Activated naive CD4-positive, alpha-beta T cell (primary cell): ENCODE measurements around the gene GGCX.
"Not testable (repeated sequence)": the region's sequence is repeated elsewhere in the genome, so short reads cannot be mapped to it uniquely, and the experiment has no call there.

ENCODE experiments used
- DNase-seq, 4 experiments: peaks; one replicate each; lab custom pipeline; 2025; lab: John Stamatoyannopoulos, UW

Gene GGCX

GRCh38 chr2:85561280-85562212, at the start of gene GGCX:
TSS of gene GGCX (minus strand) at chr2:85561493. CDS start at chr2:85561428, 65 bp downstream.
- DNase-seq: peak; percentile 85 to 93 (median 90)

- no peak for DNase-seq
Observed at GRCh38 chr2:85607268-85608215, 46.2 kb upstream of the GGCX start.

DNA sequence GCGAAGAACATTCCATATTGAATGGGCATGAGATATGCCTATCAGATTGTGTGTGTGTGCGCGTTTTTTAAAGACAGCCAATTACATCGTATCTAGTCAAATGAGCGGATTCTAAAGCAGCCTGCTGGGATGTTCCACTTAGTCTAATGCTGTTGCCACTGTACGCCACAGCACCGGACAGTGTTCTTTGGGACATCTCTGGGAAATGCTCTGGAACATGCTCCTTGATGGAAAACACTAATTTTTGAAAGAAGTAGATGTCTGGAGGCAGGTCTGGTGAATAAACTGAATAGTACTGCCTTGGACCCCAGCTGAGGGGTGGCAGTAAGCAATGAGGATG, 44.8 kb upstream of the GGCX start:
- DNase-seq: no peak

- no peak for DNase-seq
Observed at GRCh38 chr2:85605406-85606115, 44.3 kb upstream of the GGCX start.

GRCh38 chr2:85604568-85605339, 43.5 kb upstream of the GGCX start:
- DNase-seq: no peak

- DNase-seq: not testable (repeated sequence)
Observed at GRCh38 chr2:85604133-85604444, 42.8 kb upstream of the GGCX start.

GRCh38 chr2:85602476-85603234, 41.4 kb upstream of the GGCX start, which contains the start of gene TMEM150A:
TSS of gene TMEM150A (minus strand) at chr2:85602698. CDS start at chr2:85601948, 750 bp downstream.
- peak; percentile 51 to 85 (median 66) for DNase-seq

GRCh38 chr2:85601771-85602475, 40.6 kb upstream of the GGCX start:
- peak in 1 of 4 experiments; percentile 33 for DNase-seq

- DNase-seq: no peak
Observed at GRCh38 chr2:85600951-85601770, 39.9 kb upstream of the GGCX start.

- no peak for DNase-seq
Observed at GRCh38 chr2:85600235-85600575, 38.9 kb upstream of the GGCX start.

GRCh38 chr2:85599468-85600234, 38.4 kb upstream of the GGCX start:
- DNase-seq: no peak

DNA sequence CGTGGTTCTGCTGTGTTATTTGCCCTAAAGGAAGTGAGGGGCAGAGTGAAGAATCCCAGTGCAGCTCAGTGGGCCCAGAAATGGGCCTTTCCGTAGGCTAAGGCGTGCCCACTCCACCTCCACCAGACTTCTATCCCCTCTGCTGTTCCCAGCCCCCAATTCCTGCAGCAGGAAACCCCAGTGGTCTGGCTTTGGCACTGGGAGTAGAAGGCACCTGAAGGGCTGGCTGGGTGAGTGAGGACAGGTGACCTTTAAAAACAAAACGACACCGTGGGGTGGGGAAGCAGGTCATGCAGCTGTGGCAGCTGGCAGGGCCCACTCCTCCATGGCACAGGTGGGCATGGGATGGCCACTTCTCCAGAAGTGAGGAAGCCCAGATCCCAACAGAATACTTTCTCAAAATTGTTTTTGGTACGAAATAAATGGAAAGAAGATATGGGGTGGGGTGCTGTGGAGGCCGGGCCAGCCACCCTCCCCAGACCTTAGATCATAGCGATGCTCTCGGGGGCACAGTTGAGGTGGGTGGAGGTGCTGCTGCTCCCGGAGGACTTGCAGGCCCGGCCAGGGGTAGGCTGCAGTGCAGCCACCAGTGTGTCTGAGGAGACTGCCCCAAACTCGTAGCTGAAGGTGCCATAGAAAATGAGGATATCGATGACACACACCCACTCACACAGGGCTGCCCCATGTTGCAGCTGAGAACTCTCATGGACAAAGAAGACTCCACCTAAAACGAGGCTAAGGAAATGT, 37.5 kb upstream of the GGCX start:
- DNase-seq: no peak

DNA sequence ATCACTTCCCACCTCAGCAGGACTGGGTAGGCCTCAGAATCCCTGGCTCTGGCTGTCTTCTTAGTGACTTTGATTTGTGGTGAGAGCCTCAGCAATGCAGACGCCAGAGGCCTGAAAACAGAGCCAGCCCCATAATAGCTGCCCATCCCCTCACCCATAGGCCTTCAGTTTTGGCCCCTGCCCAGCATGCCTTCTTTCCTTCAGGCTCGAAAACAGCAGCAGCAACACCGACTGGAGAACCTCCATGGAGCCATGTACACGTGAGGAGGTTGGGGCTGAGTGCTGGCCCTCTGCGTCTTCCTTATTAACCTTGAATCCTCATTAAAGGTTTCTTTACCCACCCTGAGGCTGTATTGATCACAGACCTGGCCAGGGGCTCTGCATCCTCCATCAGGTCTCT, 35.9 kb upstream of the GGCX start:
- no peak for DNase-seq

DNA sequence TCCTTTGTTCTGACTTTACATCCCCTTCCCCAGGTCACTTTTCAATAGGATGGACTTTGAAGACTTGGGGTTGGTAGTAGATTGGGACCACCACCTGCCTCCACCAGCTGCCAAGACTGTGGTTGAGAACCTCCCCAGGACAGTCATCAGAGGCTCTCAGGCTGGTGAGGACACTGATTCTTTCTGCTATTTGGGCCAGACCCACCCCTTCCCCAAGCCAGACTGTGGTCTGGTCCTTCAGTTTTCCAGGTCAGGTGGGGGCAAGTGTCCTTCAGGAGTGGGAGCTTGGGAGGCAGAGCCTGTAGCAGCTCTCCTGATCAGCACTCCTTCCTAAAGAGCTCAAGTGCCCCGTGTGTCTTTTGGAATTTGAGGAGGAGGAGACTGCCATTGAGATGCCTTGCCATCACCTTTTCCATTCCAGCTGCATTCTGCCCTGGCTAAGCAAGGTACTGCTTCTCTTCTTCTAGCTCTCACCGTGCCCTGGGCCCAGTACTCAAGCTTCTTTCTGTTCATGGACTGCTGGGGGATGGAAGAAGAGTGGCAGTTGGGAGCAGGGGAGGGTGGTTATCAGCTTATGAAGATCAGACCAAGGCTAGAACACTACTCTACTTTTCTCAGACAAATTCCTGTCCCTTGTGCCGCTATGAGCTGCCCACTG, 35.3 kb upstream of the GGCX start:
- DNase-seq: no peak

DNA sequence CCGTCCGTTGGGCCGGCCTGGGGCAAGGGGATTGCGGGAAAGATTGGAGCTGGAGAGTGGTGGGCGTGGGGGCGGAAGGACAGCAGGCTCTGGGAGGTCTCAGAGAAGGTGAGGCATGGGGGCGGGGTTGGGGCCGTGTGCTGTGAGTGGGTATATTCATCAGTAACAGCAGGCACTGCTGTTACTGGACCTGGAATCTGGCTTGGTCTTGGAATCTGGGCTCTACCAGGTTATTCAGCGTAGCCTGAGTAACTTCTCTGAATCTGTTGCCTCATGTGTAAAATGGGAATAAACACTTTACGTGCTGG, 34.7 kb upstream of the GGCX start:
- DNase-seq: no peak

DNA sequence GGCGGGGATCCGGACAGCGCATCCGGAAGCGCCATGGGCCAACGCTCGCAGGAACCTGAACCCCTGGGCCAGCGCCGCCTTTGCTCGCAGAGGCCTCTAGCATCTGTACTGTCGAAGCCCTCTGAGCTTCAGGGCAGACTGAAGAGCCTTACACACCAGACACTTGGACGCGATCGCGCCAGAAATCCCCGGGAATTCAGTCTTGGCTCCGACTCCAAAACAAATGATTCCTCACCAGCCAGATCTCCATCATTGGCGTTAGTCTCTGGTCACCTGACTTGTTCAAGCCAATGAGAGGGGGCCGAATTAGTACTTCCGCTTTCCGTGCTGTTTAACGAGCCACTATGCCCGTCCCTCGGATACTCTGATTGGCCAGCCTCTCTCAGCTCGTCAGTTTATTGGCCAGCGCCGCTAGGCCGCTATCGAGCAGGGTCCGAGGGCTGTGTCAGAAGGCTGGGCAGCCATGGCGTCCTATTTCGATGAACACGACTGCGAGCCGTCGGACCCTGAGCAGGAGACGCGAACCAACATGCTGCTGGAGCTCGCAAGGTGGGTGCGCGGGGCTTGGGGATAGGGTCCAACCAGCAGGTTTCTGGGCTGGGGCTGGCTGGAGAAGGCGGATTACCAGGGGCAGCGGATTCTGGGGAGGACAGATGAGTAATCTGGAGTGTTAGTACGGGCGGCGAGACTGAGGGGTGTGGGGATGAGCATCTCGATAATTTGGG, 34.2 kb upstream of the GGCX start, which contains the start of gene RNF181:
Gene RNF181, plus strand, starts transcription at position 445 of the 725 bp plus-strand sequence. Its CDS starts 19 bp downstream, at position 464.
- peak; percentile 65 to 78 (median 72) for DNase-seq
